SKM-1 treated with dmso at 0.1 percent for 144 hours (cell line): ENCODE data around the gene ZNF670.
"Not testable (repeated sequence)": the region's sequence is repeated elsewhere in the genome, so short reads cannot be mapped to it uniquely, and the experiment has no call there.

Source experiments
- DNase-seq: peaks from one replicate; lab custom pipeline; 2025; ENCODE audit not compliant: unreplicated experiment; lab: John Stamatoyannopoulos, UW

ZNF670 gene

GRCh38 chr1:247078258-247079140, at the start of gene ZNF670:
Gene ZNF670, minus strand, starts transcription at chr1:247078811. Its CDS starts 215 bp downstream, at chr1:247078596.
- DNase-seq, result peak; percentile 100

DNA sequence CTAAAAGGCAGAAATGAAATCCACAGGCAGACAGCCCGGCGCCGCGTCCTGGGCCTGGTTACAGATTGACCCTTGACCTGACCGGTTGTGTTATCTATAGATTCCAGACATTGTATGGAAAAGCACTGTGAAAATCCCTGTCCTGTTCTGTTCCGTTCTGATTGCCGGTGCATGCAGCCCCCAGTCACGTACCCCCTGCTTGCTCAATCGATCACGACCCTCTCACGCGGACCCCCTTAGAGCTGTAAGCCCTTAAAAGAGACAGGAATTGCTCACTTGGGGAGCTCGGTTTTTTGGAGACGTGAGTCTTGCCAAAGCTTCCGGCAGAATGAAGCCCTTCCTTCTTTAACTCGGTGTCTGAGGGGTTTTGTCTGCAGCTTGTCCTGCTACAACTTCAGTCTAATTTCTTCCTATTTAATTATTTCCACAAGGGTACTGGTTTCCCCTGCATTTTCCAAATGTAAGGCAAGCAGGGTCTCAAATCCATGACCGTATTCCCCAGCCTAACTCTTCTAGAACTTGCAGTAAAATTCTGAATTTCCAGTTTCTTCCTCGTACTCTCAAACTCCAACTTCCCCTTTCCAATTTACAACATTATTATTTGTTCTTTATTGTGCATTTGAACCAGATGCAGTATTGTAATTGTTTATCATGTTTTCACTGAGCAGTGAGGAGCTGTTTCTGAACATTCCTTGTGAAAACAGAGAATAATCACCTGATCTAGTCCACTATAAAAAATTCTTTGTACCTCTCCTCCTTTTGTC, 49.1 kb upstream of the ZNF670 start:
- peak; percentile 36 for DNase-seq

DNA sequence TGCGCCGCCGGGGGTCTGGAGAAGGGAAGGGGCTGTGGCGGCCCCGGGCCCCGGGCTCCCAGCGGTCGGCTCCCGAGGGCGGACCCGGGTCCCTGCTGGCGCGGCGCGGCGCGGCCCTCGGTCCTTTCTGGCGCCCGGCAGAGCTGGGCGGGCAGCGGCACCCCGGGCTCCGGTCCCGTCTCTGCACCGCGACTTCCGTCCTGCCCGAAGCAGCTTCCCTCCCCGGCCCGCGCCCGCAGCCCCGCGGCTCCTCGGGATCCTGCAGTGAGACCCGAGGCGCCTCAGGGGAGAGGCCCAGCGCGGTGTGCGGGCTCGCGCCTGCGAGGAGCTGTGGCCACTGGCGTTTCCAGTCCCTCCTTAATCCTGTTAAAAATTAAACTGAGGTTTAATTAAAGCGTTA, 48.0 kb upstream of the ZNF670 start:
- DNase-seq, result not testable (repeated sequence)

DNA sequence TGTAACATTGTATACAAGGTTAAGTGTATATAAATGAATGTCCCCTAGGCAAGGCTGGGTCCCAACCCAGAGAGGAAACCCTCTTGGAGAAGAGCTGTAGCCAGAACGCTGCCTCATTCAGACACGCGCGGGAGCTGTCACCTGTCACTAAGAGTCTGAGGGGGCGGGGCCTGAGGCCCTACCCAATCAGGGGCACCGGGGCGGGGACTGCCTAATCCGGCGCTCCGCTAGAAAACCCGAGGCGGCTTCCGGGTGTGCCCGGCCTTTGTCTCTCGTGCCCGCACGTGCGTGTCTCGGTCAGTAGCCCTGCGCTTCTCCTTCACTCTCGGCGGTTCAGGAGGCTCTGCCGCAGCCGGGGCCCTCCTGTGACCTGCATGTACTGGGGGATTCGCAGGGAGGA, 47.6 kb upstream of the ZNF670 start:
- not testable (repeated sequence) for DNase-seq

GRCh38 chr1:247121382-247121781, 42.8 kb upstream of the ZNF670 start:
- no peak for DNase-seq

GRCh38 chr1:247120408-247120668, 41.7 kb upstream of the ZNF670 start:
- DNase-seq, result not testable (repeated sequence)

DNA sequence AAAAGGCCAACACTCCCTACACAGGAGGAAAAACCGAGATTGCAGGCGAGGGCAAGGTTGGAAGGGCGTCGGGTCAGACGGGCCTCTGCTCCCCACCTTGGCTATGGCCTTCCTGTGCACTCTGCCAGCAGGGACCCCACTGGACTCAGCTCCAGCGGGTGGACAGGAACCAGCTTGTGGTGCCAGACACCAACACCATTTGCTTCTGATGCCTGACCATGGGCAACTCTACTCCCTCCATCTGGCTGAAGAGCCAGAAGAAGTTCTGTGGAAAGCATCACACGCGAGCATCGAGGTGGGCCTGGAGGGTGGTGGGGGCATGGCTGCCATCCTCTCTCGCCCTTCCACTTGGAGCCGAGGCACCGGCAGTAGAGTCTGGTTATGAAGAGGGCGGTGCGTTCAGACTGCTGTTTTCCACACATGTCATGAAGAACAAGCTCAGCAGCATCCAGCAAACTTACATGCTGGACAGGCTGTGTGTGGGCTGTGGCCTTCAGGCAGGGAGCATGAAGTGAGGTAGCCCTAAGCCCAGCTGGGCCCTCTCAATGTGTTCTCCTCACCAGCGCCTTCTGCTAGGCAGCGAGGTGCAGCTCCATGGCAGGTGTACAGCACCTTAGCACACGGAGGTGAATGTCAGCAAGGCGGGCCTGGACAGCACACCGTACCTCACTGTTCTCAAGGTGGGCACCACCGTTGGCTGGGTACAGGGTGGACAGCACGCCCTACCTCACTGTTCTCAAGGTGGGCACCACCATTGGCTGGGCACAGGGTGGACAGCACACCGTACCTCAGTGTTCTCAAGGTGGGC, 41.2 kb upstream of the ZNF670 start:
- no peak for DNase-seq

DNA sequence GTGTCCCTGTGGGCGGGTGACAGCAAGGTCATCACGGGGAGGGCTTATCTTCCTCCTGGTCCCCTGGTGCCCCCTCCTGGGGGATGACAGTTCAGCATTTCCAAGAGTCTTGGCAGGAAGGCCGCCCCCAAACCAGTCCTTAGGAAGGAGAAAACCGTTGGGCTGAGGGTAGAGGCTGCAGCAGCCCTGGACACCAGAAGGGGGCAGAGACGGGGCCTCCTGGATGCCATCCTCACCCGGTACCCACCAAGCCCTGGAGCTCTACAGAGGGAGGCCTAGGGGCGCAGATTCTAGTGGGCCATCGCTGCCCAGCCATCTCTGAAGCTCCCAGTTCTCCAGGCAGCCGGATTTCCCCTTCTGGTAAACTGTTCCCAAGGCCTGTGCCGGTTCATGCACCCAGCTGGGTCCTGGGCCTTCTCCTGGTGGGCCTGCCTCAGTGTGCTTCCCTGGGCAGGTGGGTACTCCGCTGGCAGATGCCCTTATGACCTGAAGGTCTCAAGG, 40.4 kb upstream of the ZNF670 start:
- peak; percentile 81 for DNase-seq

- no peak for DNase-seq
These were observed 36.9 kb upstream of the ZNF670 start for GRCh38 chr1:247115545-247115944.

DNA sequence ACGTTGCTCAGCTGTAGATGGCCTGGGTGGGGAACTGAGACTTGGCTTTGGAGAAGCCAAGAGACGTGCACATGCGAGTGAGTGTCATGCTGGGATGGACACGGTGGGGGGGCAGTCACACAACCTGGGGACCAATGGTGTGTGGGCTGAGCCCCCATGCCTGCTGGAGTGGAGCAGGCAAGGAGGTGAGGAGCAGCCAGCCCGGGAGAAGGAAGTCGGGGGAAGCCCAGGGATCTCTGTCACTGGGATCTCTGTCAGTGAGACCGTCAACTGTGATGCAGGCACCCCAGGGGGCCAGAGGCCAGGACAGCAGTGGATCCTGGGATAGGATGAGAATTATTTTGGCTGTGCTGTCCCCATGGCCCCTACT, 36.5 kb upstream of the ZNF670 start:
- no peak for DNase-seq

DNA sequence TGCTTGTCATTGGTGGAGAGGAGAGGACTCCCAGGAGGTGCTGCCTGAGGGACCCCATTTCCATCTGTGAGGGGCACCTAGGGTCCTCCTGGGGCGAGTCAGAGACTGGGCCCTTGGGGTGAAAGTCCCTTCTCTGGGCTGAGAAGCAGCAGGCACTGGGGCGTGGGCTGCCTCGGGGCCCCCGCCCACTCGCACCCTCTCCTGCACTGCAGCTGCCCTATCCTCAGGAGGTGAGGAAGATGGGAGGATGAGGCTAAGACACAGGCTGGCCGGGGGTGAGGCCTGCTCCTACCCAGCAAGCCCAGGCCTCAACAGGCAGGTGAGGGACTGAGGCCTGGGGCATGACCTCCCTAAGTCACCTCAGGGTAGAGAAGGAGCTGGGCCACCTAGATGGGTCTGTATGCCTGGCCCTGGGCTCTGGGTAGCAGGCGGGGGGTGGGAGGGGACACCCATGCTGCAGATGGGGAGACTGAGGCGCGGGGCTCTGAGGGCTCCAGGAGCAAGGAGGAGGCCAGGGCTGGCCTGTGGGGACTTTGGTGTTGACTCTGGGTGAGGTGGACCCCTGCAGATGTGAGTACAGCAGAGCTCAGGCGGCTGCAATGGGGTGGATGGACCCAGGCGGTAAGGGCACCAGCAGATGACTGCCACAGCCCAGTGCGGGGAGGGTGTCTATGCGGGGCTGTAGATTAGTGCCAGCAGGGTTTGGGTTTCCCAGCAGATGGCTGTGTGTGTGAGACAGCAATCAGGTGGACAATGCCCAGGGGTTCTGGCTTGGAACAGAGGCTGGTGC, 35.9 kb upstream of the ZNF670 start:
- DNase-seq, result no peak

DNA sequence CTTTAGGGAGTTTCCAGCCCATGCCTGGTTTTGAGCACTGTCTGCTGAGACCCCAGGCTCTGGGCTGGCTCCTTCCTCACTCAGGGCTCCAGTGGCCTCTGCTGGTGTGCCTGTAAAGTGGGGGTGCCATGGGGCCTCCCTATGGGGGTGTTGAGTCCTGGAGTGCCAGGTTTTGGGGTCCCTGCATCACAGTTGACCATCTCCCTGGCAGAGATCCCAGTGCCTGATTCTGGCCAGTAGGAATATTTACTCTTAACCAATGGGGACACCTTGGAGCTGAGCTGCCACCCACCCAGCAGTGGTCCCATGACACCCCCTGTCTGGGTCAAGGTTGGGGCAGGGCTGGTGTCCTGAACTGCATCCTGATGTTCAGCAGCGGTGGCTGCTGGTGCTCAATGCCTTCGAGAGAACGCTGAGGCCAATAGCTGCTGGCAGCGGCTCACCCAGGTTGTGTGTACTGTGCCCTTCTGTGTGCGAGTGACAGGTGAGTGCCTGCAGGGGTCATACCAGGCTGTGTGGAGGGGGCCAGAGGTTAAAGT, 35.2 kb upstream of the ZNF670 start:
- DNase-seq, result no peak

- no peak for DNase-seq
These were observed 34.5 kb upstream of the ZNF670 start for GRCh38 chr1:247113094-247113497.

- DNase-seq, result no peak
These were observed 33.8 kb upstream of the ZNF670 start for GRCh38 chr1:247112479-247112781.

GRCh38 chr1:247111700-247112478, 33.3 kb upstream of the ZNF670 start:
- DNase-seq, result no peak

DNA sequence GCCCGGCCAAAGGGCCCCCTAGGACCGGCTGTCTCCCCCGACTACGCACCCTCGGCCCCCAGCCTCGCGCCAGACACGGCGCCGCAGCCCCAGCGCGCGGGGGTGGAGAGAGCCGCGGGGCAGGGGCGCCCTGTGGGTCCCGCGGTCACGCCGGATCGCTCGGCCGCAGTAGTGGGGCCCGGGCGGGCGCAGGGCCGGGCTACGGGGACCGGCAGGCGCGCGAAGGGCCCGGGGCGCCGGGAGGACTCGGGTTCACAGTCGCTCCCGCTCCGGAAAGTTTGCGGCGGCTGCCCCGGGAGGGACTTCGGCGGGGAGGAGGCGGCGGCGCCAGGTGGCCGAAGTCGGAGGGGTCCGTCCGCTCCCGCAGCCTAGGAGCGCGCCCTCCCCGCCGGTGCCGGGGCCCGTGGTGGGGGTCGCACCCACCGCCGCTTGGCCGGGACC, 32.7 kb upstream of the ZNF670 start:
- no peak for DNase-seq

GRCh38 chr1:247110627-247111258, 32.1 kb upstream of the ZNF670 start:
- DNase-seq, result no peak

GRCh38 chr1:247107694-247108093, 29.1 kb upstream of the ZNF670 start:
- no peak for DNase-seq

DNA sequence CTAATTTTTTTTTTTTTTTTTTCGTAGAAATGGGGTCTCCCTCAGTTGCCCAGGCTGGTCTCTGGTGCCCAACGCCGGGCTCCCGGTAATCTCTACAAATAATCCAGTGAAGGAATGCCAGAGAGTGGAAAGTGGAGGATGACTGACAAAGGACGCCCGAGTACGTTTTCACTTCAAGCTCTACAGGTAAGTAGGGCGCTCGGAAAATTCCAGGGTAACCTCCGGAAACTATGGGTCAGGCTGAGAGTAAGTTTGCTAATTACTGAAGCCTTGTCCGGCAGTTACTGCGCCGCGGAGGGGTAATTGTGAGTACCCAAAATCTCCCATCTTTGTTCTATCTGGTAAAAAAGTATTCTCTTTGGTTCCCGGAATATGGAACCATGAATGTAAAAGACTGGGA, 27.4 kb upstream of the ZNF670 start:
- no peak for DNase-seq
